SK-N-MC (cell line): ENCODE measurements around the gene ZNF628.

Source experiments
- DNase-seq: peaks from one replicate; pipeline ENCODE4 v3.0.0-alpha.2; 2011; ENCODE audit warnings: low read depth, low spot score
- H3K27ac ChIP-seq: fragments of 200-600 bp; sonication (generic); 2 replicates; pipeline ENCODE4 v1.5.1; 2016; ENCODE audit warnings: mixed run types
- H3K36me3 ChIP-seq: fragments of 200-600 bp; sonication (generic); 2 replicates; pipeline ENCODE4 v1.6.1; 2017; ENCODE audit warnings: antibody characterized with exemption, low read length, mixed read lengths; ENCODE audit not compliant: insufficient read depth
- H3K4me3 ChIP-seq: fragments of 200-600 bp; sonication (generic); 2 replicates; pipeline ENCODE4 v1.5.1; 2016
- H3K9ac ChIP-seq: fragments of 200-600 bp; sonication (generic); 2 replicates; pipeline ENCODE4 v1.8.0; 2017; ENCODE audit warnings: mixed run types, mixed read lengths; ENCODE audit not compliant: insufficient read length
- H3K9me3 ChIP-seq: fragments of 200-600 bp; sonication (generic); 2 replicates; pipeline ENCODE4 v1.6.1; 2017; ENCODE audit warnings: low read depth, mild to moderate bottlenecking, antibody characterized with exemption, low read length, moderate library complexity, mixed read lengths
- EZH2 ChIP-seq: fragments of 200-600 bp; sonication (generic); IDR thresholded peaks from one replicate; pipeline ENCODE4 v1.6.1; 2017; ENCODE audit warnings: antibody characterized with exemption
- FOXP2 ChIP-seq: optimal IDR thresholded peaks from 2 replicates; pipeline ENCODE3; 2011; ENCODE audit warnings: mild to moderate bottlenecking, moderate library complexity; ENCODE audit not compliant: insufficient read depth; ENCODE audit errors: extremely low read length, control extremely low read depth
- POLR2AphosphoS5 ChIP-seq: IDR thresholded peaks from 2 replicates; pipeline ENCODE4 v1.6.1; 2012; ENCODE audit warnings: mild to moderate bottlenecking, low read depth, low read length, borderline replicate concordance

Gene ZNF628

DNA sequence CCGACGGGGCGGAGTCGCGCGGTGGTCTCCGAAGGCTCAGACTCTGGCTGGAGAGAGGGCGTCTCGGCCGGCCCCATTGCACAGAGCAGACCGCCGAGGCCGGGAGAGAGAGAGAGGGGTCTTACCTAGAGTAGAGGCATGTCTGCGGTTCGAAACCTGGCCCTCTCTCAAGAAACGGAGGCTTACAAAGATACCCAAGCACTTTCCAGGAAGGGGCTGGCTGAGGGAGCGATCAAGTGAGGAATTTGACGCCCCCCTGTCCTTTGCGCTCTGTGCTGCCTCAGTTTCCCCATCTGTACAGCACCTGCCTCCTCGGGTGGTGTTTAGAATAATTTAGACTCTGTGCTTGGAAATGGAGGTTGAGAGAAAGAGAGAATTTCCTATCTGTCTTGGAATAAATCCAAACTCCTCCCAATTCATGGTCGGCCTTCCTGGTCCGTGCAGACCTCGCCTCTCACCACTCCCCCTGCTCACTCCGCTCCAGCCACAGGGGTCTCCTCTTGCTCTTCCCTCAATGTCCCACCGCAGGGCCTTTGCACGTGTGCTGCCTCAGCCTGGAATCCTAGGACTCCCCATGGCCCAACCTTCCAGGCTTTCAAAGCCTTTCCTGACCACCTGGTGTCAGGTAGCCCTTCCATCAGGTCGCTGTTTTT, 14.3 kb upstream of the ZNF628 start:
- Histone ChIP-seq H3K9ac (peak overlapping the region; percentile 25), H3K27ac (no peak overlapping the region), H3K4me3 (peak overlapping the region; percentile 89), H3K36me3 (no peaks in the 10 kb centered on the region), H3K9me3 (no peaks in the 10 kb centered on the region)
- DNase-seq: no peak
- no peak for TF ChIP-seq EZH2
- TF ChIP-seq POLR2AphosphoS5: peak; percentile 38; the same call in 1 of the 2 replicates
- no peak for TF ChIP-seq FOXP2

GRCh38 chr19:55462722-55463121, 13.7 kb upstream of the ZNF628 start:
- H3K27ac ChIP-seq: no peak overlapping the region

DNA sequence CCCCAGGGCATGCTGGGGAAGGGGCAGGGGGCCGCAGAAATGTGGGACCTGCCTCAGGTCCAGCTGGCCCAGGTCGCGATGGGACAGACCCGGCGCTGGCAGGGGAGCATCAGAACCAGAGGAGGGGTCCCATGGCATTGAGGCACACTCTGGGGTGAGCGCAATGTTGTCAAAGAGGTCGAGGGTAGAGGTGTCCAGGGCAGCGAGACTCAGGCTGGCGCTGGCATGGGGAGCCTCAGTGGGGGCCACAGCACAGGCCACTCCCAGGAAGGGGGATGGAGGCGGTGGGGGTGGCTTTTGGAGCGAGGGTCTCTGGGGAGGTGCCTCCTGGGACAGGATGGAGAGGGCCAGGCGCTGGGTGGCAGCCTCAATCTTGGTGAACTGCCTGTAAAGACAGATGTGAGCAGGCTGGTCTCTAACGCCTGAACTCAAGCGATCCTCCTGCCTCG, 12.8 kb upstream of the ZNF628 start:
- H3K27ac ChIP-seq: no peak overlapping the region
- DNase-seq: no peak
- no peaks in the 10 kb centered on the region for H3K9me3 ChIP-seq
- H3K36me3 ChIP-seq: no peaks in the 10 kb centered on the region
- TF ChIP-seq POLR2AphosphoS5 (no peak), EZH2 (no peak), FOXP2 (no peak)
- no peak overlapping the region for H3K9ac ChIP-seq
- H3K4me3 ChIP-seq: no peak overlapping the region

More at GRCh38 chr19:55462722-55463121, 13.7 kb upstream of the ZNF628 start:
- Histone ChIP-seq H3K9me3 (no peaks in the 10 kb centered on the region), H3K36me3 (no peaks in the 10 kb centered on the region), H3K9ac (no peak overlapping the region), H3K4me3 (no peak overlapping the region)
- TF ChIP-seq FOXP2: no peak
- TF ChIP-seq EZH2: no peak
- TF ChIP-seq POLR2AphosphoS5: no peak
- no peak for DNase-seq

GRCh38 chr19:55464039-55464661, 12.3 kb upstream of the ZNF628 start:
- no peak overlapping the region for H3K9ac ChIP-seq
- H3K4me3 ChIP-seq: no peak overlapping the region
- DNase-seq: no peak

DNA sequence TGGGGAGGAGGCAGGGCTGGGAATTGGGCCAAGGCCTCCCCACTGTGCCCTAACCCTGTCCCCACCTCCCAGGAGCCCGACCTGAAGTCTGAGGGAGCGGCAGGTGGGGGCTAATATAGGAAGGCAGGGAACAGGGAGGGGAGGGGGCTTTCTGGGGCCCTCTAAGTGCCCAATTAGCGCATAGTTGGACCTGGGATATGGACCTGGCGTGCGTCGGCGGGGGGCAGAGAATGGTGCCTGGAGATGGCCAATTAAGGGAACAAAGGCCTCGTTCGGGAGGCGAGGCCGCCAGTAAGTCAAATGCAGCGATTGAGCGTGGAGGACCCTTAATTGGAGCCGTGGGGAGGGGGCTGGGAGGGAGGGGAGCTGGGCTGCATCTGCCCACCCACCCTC, 11.8 kb upstream of the ZNF628 start, which contains the start of gene C19orf85:
Gene C19orf85, minus strand, starts transcription at position 90 of the 393 bp plus-strand sequence. CDS start 197 bp downstream, outside the sequence.
- no peak for TF ChIP-seq POLR2AphosphoS5
- TF ChIP-seq FOXP2: no peak
- TF ChIP-seq EZH2: no peak

More at GRCh38 chr19:55464039-55464661, 12.3 kb upstream of the ZNF628 start:
- Histone ChIP-seq H3K27ac (no peak overlapping the region), H3K36me3 (no peaks in the 10 kb centered on the region), H3K9me3 (no peaks in the 10 kb centered on the region)
- TF ChIP-seq POLR2AphosphoS5 (no peak), EZH2 (no peak), FOXP2 (no peak)

DNA sequence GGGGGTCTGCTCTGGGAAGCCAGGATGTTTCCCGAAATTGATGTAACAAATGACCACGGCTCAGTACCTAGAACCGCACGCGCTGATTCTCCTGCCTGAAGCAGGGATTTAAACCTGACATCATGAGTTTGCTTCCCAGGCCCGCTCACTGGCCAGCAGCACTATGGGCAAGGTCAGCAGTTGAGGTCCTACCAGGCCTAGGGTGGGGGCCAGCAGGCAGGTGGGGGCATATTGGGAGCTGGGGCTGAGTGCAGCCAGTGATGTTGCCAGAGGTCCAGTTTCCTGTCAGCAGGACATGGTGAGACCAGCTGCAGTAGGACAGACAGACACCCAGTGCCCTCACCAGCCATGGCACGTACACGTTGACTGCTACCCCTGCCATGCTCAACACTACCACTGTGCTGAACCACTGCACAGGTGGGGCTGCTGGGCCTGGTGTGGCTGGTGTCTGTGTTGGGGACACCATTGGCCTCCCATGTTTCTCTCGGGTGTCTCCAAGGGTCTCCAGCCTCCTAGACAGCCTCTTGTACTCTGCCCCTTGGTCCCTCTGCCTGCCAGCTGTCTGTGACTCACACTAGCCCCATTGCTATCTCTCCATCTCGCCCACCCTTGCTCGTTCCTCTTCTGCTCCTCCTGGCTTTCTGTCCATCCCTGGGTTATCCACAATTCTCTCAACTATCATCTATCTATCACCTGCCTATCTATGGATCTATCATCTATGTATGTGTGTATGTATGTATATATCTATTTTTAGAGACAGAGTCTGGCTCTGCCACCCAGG, 10.8 kb upstream of the ZNF628 start:
- TF ChIP-seq FOXP2: no peak
- no peak for TF ChIP-seq EZH2
- TF ChIP-seq POLR2AphosphoS5: no peak
- DNase-seq: no peak
- no peaks in the 10 kb centered on the region for H3K9me3 ChIP-seq
- H3K27ac ChIP-seq: no peak overlapping the region
- H3K36me3 ChIP-seq: no peaks in the 10 kb centered on the region
- no peak overlapping the region for H3K9ac ChIP-seq
- no peak overlapping the region for H3K4me3 ChIP-seq

More for the DNA sequence above, 11.8 kb upstream of the ZNF628 start, which contains the start of gene C19orf85:
- Histone ChIP-seq H3K27ac (no peak within 1 kb of the TSS), H3K9ac (no peak within 1 kb of the TSS), H3K9me3 (no peaks in the 10 kb centered on the region), H3K36me3 (no peaks in the 10 kb centered on the region), H3K4me3 (no peak within 1 kb of the TSS)
- DNase-seq: no peak

- Histone ChIP-seq H3K9me3 (no peaks in the 10 kb centered on the region), H3K27ac (no peak overlapping the region), H3K36me3 (no peaks in the 10 kb centered on the region), H3K4me3 (no peak overlapping the region), H3K9ac (no peak overlapping the region)
- no peak for DNase-seq
- no peak for TF ChIP-seq EZH2
- no peak for TF ChIP-seq FOXP2
- no peak for TF ChIP-seq POLR2AphosphoS5
These were observed 10.2 kb upstream of the ZNF628 start for GRCh38 chr19:55466241-55466614.
